NCI-H1694 (cell line): Measurements from ENCODE around the gene RYR2.
A peak's percentile ranks its signal among the peaks of the same experiment; 100 is the strongest.
"Not testable (repeated sequence)": the region's sequence is repeated elsewhere in the genome, so short reads cannot be mapped to it uniquely, and the experiment has no call there.

Experiments
- DNase-seq: peaks from one replicate; lab custom pipeline; 2025; lab: John Stamatoyannopoulos, UW

RYR2 gene

GRCh38 chr1:237566581-237566980, 524.6 kb downstream of the RYR2 start:
- DNase-seq: no peak

- no peak for DNase-seq
Measured at GRCh38 chr1:237568955-237569354, 527.0 kb downstream of the RYR2 start.

GRCh38 chr1:237570530-237570929, 528.5 kb downstream of the RYR2 start:
- peak; percentile 2 for DNase-seq

- DNase-seq: no peak
Measured at GRCh38 chr1:237574536-237574935, 532.6 kb downstream of the RYR2 start.

GRCh38 chr1:237578540-237578939, 536.6 kb downstream of the RYR2 start:
- DNase-seq: no peak

- no peak for DNase-seq
Measured at GRCh38 chr1:237580726-237581125, 538.7 kb downstream of the RYR2 start.

- DNase-seq: no peak
Measured at GRCh38 chr1:237583270-237583669, 541.3 kb downstream of the RYR2 start.

GRCh38 chr1:237583756-237584155, 541.8 kb downstream of the RYR2 start:
- peak; percentile 67 for DNase-seq

GRCh38 chr1:237590386-237590785, 548.4 kb downstream of the RYR2 start:
- no peak for DNase-seq

GRCh38 chr1:237591353-237591752, 549.4 kb downstream of the RYR2 start:
- DNase-seq: no peak

- DNase-seq: not testable (repeated sequence)
Measured at GRCh38 chr1:237603036-237603568, 561.1 kb downstream of the RYR2 start.

GRCh38 chr1:237608433-237608832, 566.4 kb downstream of the RYR2 start:
- no peak for DNase-seq

- DNase-seq: no peak
Measured at GRCh38 chr1:237610157-237610556, 568.2 kb downstream of the RYR2 start.

- DNase-seq: no peak
Measured at GRCh38 chr1:237613984-237614383, 572.0 kb downstream of the RYR2 start.

GRCh38 chr1:237619553-237619952, 577.6 kb downstream of the RYR2 start:
- DNase-seq: no peak

GRCh38 chr1:237634922-237635321, 592.9 kb downstream of the RYR2 start:
- no peak for DNase-seq

- no peak for DNase-seq
Measured at GRCh38 chr1:237638555-237638954, 596.6 kb downstream of the RYR2 start.

GRCh38 chr1:237640011-237640671, 598.2 kb downstream of the RYR2 start:
- DNase-seq: no peak

- no peak for DNase-seq
Measured at GRCh38 chr1:237640966-237641365, 599.0 kb downstream of the RYR2 start.

GRCh38 chr1:237650809-237651208, 608.8 kb downstream of the RYR2 start:
- no peak for DNase-seq

- no peak for DNase-seq
Measured at GRCh38 chr1:237655778-237656177, 613.8 kb downstream of the RYR2 start.

GRCh38 chr1:237664348-237664747, 622.4 kb downstream of the RYR2 start:
- no peak for DNase-seq

- no peak for DNase-seq
Measured at GRCh38 chr1:237670302-237670701, 628.3 kb downstream of the RYR2 start.

GRCh38 chr1:237671262-237671661, 629.3 kb downstream of the RYR2 start:
- DNase-seq: no peak
